ACHN (cell line): ENCODE results near the gene NOX3.
"Not testable (repeated sequence)": the region's sequence is repeated elsewhere in the genome, so short reads cannot be mapped to it uniquely, and the experiment has no call there.

Source experiments
- DNase-seq: peaks from one replicate; pipeline ENCODE4 v3.0.0-alpha.2; 2015
- in situ Hi-C: cut with HindIII; loops from 2 replicates; pipeline ENCODE4 v1.10.0; 2017; ENCODE audit warnings: low sequenced_read_pairs, low pct_ligation_motif_present, low pct_unique_long_range_greater_than_20kb

Gene NOX3, protein sequence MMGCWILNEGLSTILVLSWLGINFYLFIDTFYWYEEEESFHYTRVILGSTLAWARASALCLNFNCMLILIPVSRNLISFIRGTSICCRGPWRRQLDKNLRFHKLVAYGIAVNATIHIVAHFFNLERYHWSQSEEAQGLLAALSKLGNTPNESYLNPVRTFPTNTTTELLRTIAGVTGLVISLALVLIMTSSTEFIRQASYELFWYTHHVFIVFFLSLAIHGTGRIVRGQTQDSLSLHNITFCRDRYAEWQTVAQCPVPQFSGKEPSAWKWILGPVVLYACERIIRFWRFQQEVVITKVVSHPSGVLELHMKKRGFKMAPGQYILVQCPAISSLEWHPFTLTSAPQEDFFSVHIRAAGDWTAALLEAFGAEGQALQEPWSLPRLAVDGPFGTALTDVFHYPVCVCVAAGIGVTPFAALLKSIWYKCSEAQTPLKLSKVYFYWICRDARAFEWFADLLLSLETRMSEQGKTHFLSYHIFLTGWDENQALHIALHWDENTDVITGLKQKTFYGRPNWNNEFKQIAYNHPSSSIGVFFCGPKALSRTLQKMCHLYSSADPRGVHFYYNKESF

GRCh38 chr6:155455766-155456165 lies at the start of gene NOX3:
Gene NOX3, minus strand, starts transcription at chr6:155455839. Its CDS starts 39 bp downstream, at chr6:155455800.
- DNase-seq = no peak
- in situ Hi-C loops = no loop called here

- in situ Hi-C loops = no loop called here
- DNase-seq = no peak
These were observed 49.4 kb upstream of the NOX3 start for GRCh38 chr6:155504848-155505607.

- DNase-seq = no peak
- in situ Hi-C loops = no loop called here
These were observed 46.8 kb upstream of the NOX3 start for GRCh38 chr6:155502393-155502792.

- in situ Hi-C loops = no loop called here
- no peak for DNase-seq
These were observed 43.9 kb upstream of the NOX3 start for GRCh38 chr6:155499574-155499973.

- in situ Hi-C loops = no loop called here
These were observed 42.7 kb upstream of the NOX3 start for GRCh38 chr6:155498370-155498769.

DNA sequence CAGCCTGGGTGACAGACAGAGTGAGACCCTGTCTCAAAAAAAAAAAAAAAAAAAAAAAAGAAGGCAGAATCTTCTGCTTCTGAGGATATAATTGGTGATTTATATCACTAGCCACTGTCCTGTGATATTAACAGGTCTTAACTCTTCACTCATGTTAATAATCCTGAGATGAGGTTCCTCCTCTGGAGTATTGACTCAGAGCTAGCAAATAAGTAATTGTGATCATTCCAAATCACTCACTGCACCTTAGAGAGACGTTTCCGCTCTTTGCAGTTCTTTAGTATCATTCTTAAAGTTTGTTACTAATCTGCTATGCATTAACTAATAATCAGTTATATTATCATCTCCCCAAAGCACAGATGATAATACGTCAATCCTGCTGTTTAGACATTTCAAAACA lies 41.6 kb upstream of the NOX3 start:
- in situ Hi-C loops = no loop called here
- DNase-seq = no peak

More at GRCh38 chr6:155498370-155498769, 42.7 kb upstream of the NOX3 start:
- no peak for DNase-seq

DNA sequence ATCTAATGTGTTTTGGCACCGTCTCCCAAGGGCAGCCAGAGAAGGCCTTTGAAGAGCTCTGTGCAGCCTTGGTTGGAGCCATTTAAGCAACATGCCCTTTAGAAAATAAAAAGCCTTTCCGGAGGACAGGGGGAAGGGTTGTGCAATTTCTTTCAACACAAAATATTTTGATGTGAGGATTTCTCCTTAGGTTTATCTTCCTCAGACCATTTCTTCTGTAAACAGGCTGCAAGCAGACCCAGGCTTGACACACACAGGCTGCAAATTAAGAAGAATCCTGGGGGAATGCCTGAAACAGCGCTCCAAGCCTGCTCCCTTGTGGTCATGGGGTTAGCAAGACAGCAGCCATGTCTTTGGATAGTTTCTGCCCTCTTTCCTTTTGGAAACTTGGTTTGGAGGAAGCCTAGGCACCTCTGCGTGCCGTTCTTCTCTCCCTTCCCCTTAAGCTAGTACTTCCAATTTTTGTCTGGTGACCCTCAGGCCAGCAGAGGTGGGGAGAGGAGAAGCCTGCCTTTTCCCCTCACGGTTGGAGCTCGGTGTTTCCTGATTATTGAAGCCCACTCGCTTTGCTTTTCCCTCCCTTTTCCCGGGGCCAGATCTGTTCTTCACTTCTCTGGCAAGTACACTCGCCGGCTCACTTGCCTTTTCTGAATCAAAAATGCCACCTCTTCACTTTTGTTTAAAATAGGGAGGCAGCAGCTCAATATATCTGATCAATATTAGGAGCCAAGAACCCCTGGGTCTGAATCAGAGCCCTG lies 39.6 kb upstream of the NOX3 start:
- in situ Hi-C loops = no loop called here

GRCh38 chr6:155493694-155494143 lies 38.1 kb upstream of the NOX3 start:
- peak; percentile 96 for DNase-seq

More for the DNA sequence above, 39.6 kb upstream of the NOX3 start:
- DNase-seq = no peak

DNA sequence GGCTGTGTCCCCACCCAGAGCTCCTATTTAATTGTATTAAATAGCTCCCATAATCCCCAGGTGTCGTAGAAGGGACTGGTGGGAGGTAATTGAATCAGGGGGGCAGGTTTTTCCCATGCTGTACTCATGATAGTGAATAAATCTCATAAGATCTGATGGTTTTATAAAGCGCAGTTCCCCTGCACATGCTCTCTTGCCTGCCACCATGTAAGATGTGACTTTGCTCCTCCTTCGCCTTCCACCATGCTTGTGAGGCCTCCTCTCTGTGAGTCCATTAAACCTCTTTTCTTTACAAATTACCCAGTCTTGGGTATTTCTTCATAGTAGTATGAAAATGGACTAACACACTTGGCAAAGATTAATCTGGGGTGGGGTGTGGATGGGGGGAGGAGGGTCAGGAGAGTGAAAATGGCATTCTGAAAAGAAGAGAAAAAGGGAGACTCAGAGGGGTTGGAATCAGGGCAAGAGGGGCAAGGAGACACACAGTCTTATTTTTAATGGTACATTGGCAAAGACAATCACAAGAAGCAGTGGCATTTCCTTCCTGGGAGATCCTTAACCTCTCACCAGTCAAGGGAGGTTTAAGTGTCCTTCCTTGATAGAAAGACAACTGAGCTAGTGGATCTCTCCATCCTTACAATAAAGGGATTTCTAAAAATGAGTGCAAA lies 37.5 kb upstream of the NOX3 start:
- in situ Hi-C loops = no loop called here
- DNase-seq = no peak

More at GRCh38 chr6:155493694-155494143, 38.1 kb upstream of the NOX3 start:
- in situ Hi-C loops = no loop called here

DNA sequence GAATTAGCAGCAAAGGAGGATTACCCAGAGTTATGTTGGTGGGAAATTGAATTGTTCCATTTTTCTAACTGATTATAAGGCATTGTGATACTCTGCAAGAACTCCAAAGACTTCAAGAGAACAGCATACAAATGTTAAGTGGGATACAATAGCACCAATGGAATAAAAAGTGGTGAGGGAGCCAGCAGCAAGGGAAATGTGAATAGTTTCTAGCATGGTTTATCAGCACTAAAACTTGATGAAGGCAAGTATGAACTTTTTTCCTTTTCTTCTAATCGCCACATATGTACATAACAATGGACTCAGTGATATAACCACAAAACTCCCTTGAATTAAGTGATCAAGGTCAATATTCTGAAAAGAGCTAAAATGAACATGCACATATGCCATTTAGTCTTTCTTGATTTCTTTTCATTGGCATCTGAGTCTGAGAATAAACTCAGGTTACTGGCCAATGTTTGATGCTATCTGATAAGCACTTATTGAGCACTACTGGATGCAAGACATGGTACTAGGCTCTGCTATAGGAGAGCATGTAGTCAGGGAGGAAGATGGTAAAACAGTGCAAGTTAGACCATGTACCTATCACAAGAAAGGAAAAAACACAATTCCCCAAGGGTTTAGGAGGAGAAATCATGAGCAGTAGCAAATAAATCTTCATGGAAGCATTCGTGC lies 36.6 kb upstream of the NOX3 start:
- no peak for DNase-seq
- in situ Hi-C loops = no loop called here

GRCh38 chr6:155491421-155491820 lies 35.8 kb upstream of the NOX3 start:
- in situ Hi-C loops = no loop called here
- DNase-seq = no peak

- in situ Hi-C loops, DNase-seq: not testable (repeated sequence)
These were observed 32.6 kb upstream of the NOX3 start for GRCh38 chr6:155488197-155488596.

GRCh38 chr6:155487371-155488130 lies 31.9 kb upstream of the NOX3 start:
- in situ Hi-C loops = no loop called here
- no peak for DNase-seq

GRCh38 chr6:155486721-155487294 lies 31.2 kb upstream of the NOX3 start:
- in situ Hi-C loops = no loop called here
- DNase-seq = no peak

- in situ Hi-C loops = no loop called here
These were observed 30.1 kb upstream of the NOX3 start for GRCh38 chr6:155485756-155486155.

GRCh38 chr6:155483858-155484257 lies 28.2 kb upstream of the NOX3 start:
- in situ Hi-C loops = no loop called here
- DNase-seq = no peak

More at GRCh38 chr6:155485756-155486155, 30.1 kb upstream of the NOX3 start:
- DNase-seq = no peak

GRCh38 chr6:155481215-155481614 lies 25.6 kb upstream of the NOX3 start:
- in situ Hi-C loops = no loop called here
- no peak for DNase-seq
